ENCODE measurements around the gene SPATA6.
"Not testable (repeated sequence)": the region's sequence is repeated elsewhere in the genome, so short reads cannot be mapped to it uniquely, and the experiment has no call there.

The SPATA6 gene

GRCh38 chr1:48462716-48463302 lies 9.2 kb downstream of the SPATA6 start:
- no peak for DNase-seq (ENCODE audit: low spot score)

DNA sequence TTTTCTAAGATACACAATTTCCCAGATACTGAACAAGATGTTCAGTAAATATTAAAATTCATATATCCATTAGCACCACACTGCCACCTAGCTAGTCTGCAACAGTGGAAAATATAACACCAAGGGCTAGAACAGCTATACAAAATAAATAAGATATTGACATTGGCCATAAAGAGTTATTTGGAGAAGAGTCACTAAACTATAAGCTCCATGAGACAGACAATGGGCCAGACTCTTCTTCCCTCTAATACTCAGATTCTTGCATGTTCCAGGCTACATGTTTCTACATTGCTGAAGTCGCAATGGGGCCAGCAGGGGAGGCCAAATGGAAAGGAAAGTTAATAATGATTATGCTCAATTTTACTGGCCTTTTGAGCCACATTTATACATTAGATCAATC lies 21.5 kb downstream of the SPATA6 start:
- DNase-seq (ENCODE audit: low spot score), result no peak

GRCh38 chr1:48448932-48449331 lies 23.1 kb downstream of the SPATA6 start:
- no peak for DNase-seq (ENCODE audit: low spot score)

GRCh38 chr1:48444186-48444585 lies 27.8 kb downstream of the SPATA6 start:
- not testable (repeated sequence) for DNase-seq (ENCODE audit: low spot score)

DNA sequence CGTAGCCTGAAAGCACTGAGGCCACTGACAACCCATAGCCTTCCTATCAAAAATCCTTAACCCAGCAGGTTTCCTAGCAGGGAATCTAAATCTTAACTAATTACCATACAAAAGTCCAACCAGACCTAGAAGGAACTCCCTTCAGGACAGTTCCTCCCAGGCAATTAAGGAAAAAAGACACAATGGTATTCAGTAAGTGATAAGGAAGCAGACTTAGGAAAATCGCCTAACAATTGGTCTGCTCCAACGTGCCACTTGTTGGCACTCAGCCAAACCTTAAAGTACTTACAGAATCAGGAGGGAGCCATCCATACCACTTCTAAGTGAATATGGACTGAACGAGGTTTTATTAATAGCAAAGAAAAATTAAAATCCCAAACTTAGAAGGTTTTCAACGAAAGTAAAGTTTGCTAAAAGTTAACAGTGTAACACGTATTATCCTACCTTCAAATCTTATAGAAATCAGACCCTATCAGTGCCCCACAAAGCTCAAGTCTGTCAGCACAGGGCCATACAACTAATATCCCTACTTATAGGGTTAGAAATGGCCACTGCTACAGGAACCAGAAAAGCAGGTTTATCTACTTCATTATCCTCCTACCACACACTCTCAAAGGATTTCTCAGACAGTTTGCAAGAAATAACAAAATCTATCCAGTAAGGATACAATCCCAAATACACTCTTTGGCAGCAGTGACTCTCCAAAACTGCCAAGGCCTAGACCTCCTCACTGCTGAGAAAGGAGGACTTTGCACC lies 29.0 kb downstream of the SPATA6 start:
- DNase-seq (ENCODE audit: low spot score), result no peak

DNA sequence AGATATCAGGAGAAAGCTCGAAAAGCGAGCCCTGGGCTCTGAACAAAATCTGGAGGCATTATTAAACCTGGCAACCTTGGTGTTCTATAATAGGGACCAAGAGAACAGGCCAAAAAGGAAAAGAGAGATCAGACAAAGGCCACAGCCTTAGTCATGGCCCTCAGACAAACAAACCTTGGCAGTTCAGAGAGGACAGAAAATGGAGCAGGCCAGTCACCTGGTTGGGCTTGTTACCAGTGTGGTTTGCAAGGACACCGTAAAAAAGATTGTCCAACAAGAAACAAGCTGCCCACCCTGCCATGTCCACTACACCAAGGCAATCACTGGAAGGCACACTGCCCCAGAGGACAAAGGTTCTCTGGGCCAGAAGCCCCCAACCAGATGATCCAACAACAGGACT lies 31.2 kb downstream of the SPATA6 start:
- not testable (repeated sequence) for DNase-seq (ENCODE audit: low spot score)

- DNase-seq (ENCODE audit: low spot score), result no peak
Measured at GRCh38 chr1:48439380-48439779, 32.6 kb downstream of the SPATA6 start.

DNA sequence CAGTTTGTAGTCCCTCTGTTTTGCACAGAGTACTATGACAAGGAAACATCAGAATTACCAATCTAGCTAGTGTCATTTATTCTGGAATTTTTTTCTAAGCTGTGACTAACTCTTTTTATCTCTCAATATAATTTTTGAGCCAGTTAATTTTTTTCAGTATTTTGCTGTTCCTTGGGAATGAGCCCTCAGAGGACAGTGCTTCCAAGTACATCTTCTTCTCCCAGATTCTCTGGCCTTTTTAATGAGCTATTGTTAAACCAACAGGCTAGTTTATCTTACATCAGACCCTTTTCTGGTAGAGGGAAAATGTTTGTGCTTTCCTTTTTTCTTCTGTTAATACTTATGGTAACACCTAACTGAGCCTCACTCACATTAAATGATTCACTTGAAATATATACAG lies 34.6 kb downstream of the SPATA6 start:
- DNase-seq (ENCODE audit: low spot score), result not testable (repeated sequence)

DNA sequence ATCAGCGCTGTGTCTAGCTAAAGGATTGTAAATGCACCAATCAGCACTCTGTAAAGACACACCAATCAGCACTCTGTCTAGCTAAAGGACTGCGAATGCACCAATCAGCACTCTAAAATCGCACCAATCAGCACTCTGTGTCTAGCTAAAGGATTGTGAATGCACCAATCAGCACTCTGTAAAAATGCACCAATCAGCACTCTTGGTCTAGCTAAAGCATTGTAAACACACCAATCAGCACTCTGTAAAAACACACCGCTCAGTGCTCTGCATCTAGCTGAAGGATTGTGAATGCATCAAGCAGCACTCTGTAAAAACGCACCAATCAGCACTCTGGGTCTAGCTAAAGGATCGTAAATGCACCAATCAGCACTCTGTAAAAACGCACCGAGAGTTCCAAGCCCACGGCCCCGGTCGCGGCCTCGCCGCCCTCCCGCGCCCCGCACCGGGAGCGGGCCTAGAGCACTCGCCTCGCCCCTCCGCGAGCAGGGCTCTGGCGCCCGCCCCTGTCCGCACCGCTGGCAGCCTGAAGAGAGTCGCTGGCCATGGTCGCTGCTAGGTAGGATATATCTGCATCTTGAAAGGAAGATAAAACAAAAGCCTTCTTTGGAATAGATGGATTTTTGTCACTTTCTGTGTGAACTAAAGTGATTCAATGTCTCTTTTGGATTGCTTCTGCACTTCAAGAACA lies 36.5 kb downstream of the SPATA6 start:
- DNase-seq (ENCODE audit: low spot score), result not testable (repeated sequence)

DNA sequence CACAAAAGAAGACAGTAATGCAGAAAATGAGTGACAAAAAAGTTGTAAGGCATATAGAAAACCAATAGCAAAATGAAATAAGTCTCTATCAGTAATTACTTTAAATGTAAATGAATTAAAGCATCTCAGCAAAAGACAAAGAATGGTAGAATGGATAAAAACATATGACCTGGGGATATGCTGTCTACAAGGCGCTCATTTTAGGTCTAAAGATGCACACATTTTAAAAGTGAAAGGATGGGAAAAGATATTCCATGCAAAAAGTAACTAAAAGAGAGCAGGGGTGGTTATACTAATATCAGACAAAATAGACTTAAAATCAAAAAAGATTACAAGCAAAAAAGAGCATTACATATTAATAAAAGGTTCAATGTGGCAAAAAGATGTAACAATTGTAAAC lies 41.2 kb downstream of the SPATA6 start:
- DNase-seq (ENCODE audit: low spot score), result no peak

DNA sequence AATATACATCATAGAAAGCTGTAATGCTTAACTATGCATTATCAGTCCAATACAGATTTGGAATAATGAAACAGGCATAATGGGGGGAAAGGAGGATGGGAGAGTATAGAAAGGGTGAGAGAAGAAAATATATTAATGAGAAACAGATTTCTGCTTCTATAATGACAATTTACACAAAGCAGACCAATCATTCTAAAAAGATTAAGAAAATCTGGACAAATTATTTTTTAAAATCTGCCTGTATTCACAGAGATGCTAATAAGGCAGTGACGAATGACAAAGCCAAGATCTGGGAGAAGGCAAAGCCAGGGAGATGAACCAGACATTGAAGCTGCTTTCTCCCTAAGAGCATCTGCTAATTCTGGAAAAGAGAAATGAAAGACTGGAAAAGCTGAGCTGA lies 50.0 kb downstream of the SPATA6 start:
- no peak for DNase-seq (ENCODE audit: low spot score)

DNA sequence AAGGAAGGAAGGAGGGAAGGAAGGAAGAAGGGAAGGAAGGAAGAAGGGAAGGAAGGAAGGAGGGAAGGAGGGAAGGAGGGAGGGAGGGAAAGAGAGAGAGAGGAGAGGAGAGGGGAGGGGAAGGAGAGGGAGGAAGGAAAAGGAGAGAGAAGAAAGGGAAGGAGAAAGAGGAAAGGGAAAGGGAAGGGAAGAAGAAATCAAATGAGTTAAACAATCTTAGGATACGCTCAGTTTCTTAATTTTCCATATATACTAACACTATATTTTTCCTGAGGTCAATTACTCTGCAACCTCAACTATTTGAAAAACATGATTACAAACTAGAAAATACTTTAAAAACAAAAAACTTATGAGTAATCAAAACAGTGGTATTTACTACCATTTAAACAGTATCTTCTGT lies 53.3 kb downstream of the SPATA6 start:
- DNase-seq (ENCODE audit: low spot score), result no peak

GRCh38 chr1:48415050-48415449 lies 57.0 kb downstream of the SPATA6 start:
- no peak for DNase-seq (ENCODE audit: low spot score)

DNA sequence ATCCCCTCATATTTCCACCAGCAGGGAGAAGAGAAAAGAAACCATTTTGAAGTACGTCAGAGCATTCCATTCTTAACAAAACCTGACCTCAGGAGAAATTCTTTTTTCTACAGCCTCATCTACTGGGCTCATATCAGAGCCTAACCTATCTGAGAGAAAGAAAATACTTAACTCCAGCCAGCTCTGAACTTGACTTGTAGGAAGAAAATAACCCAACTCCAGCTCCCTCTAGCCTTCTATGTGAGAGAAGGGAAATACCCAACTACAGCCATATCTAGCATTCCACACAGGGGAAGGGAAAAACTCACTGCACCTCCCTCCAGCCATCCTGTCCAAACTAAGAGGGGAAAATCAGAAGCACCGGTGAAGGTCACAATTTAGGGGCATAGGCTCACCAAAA lies 57.7 kb downstream of the SPATA6 start:
- no peak for DNase-seq (ENCODE audit: low spot score)

GRCh38 chr1:48405940-48406339 lies 66.1 kb downstream of the SPATA6 start:
- DNase-seq (ENCODE audit: low spot score), result no peak

DNA sequence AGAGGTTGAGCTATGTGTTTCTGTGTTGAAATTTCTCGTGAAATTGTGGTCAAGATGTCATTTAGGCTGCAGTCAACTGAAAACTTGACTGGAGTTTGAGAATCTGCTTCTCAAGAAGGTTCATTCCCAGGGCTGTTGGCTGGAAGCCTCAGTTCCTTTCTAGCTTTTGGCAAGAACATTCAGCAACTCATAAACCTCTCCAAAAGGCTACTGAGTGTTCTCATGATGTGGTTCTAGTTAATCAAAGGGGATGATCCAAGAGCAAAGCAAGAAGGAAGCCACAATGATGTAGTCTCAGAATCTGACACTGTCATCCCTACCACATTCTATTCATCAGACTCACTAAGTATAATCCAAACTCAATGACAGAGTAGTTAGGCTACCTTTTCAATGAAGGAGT lies 66.6 kb downstream of the SPATA6 start:
- DNase-seq (ENCODE audit: low spot score), result no peak

DNA sequence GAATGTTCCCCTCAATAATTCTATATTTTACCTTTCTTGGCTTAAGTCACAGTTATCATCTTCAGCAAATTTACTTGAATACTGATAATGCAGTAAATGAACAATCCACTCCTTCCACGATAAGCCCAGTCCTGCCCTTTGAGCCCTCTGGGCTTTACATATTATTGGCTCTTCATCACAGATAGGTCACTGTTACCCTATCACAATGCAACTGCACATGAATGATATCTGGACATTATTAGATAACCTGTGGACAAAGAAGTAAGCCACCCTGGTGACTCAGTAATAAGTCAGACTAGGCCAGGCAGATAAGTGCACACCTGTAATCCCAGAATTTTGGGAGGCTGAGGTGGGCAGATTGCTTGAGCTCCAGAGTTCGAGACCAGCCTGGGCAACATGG lies 69.4 kb downstream of the SPATA6 start:
- no peak for DNase-seq (ENCODE audit: low spot score)

DNA sequence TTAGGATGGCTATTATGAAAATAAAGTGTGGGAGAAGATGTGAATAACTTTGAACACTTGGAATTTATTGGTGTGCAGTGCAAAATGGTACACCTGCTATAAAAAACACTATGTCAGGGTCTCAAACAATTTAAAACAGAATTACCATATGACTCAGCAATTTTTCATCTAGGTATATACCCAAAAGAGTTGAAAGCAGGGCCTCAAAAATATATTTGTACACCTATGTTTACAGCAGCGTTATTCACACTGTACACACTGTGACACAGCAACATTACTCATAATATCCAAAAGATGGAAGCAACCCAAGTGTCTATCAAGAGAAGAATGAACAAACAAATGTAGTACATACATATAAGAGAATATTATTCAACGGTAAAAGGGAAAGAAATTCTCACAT lies 75.8 kb downstream of the SPATA6 start:
- DNase-seq (ENCODE audit: low spot score), result no peak

GRCh38 chr1:48391926-48392325 lies 80.1 kb downstream of the SPATA6 start:
- DNase-seq (ENCODE audit: low spot score), result no peak

GRCh38 chr1:48387409-48387808 lies 84.6 kb downstream of the SPATA6 start:
- no peak for DNase-seq (ENCODE audit: low spot score)

DNA sequence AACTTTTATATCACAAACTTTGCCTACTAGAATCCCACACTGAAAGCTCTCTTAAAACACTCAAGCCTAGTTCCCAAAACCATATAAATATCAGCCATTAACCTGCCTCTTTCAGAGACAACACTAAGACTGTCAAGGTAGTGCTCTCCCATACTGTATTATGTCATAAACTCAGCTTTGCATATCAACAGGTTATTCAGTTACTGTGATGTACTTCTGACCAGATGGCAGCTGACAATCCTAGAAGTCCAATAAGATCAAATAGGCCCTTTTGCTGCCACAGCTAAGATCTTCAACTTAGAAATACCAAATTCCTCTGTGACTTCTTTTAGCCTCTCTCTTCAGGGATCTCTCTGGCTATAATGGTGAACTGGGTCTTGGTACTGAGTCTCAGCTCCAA lies 97.2 kb downstream of the SPATA6 start:
- no peak for DNase-seq (ENCODE audit: low spot score)

DNA sequence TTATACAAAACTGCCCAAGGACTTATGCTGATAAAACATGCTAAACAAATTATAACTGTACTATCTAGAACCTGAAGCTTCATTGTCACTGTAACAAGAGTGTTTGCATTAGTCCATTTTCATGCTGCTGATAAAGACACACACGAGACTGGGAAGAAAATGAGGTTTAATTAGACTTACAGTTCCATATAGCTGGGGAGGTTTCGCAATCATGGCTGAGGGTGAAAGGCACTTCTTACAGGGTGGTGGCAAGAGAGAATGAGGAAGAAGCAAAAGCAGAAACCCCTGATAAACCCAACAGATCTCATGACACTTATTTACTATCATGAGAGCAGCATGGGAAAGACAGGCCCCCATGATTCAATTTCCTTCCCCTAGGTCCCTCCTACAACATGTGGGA lies 100.4 kb downstream of the SPATA6 start:
- DNase-seq (ENCODE audit: low spot score), result no peak

DNA sequence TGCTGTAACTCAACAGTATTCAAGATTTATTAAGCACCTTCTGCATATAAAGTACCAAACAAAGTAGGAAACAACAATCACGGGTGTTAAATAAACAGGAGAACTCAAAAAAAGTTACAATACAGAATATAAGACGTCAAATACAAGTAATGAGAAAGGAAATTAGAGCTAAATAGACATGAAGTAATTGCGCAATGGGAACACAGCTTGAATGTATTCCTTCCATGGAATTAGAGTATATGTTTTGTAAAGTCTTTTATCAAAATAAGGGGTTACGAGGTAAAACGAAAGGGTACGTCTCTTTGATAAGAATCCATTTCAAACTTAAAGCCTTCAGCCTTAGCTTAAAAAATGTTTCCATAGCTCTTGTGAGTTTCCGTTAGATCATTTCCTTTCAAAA lies 109.1 kb downstream of the SPATA6 start:
- DNase-seq (ENCODE audit: low spot score), result no peak

Data from GM03348 (cell line).